ACC112 (cell line): Measurements from ENCODE around the gene FOXN3.

Source experiments
- H2AFZ ChIP-seq: fragments of 200-600 bp; sonication (generic); one replicate; pipeline ENCODE4 v1.6.0; 2017; ENCODE audit warnings: antibody characterized with exemption, low read length; ENCODE audit not compliant: unreplicated experiment
- H3K27ac ChIP-seq: fragments of 200-600 bp; sonication (generic); 2 replicates; pipeline ENCODE4 v1.5.1; 2014; ENCODE audit warnings: low read depth, mild to moderate bottlenecking, antibody characterized with exemption, low read length, moderate library complexity
- H3K27me3 ChIP-seq: fragments of 200-600 bp; sonication (generic); 2 replicates; pipeline ENCODE4 v1.6.1; 2014; ENCODE audit warnings: mild to moderate bottlenecking, antibody characterized with exemption, low read length, moderate library complexity, mixed read lengths; ENCODE audit not compliant: insufficient read depth
- H3K36me3 ChIP-seq: fragments of 200-600 bp; sonication (generic); 2 replicates; pipeline ENCODE4 v1.6.1; 2016; ENCODE audit warnings: mild to moderate bottlenecking, antibody characterized with exemption, low read length, moderate library complexity, mixed read lengths; ENCODE audit not compliant: insufficient read depth
- H3K4me1 ChIP-seq: fragments of 200-600 bp; sonication (generic); one replicate; pipeline ENCODE4 v1.6.1; 2016; ENCODE audit warnings: low read length, mixed read lengths; ENCODE audit not compliant: insufficient read depth, unreplicated experiment, control insufficient read depth
- H3K4me3 ChIP-seq: fragments of 200-600 bp; sonication (generic); 2 replicates; pipeline ENCODE4 v1.5.1; 2014; ENCODE audit warnings: mild to moderate bottlenecking, low read depth, low read length
- H3K79me2 ChIP-seq: fragments of 200-600 bp; sonication (generic); one replicate; pipeline ENCODE4 v1.6.0; 2016; ENCODE audit warnings: low read length; ENCODE audit not compliant: control insufficient read depth, unreplicated experiment, insufficient read depth

FOXN3 gene

GRCh38 chr14:89384023-89384422 is 33.0 kb downstream of the FOXN3 start:
- Histone ChIP-seq H3K36me3 (no peaks in the 10 kb centered on the region), H3K27ac (no peak overlapping the region), H2AFZ (no peak overlapping the region), H3K27me3 (no peaks in the 10 kb centered on the region), H3K4me1 (no peaks in the 10 kb centered on the region), H3K4me3 (no peak overlapping the region), H3K79me2 (peaks cover 20% of the 10 kb centered on the region)

- no peak overlapping the region for H2AFZ ChIP-seq
- no peaks in the 10 kb centered on the region for H3K36me3 ChIP-seq
- H3K27ac ChIP-seq = no peak overlapping the region
- no peak overlapping the region for H3K4me3 ChIP-seq
- H3K79me2 ChIP-seq = peaks cover 17% of the 10 kb centered on the region
- no peaks in the 10 kb centered on the region for H3K27me3 ChIP-seq
- no peaks in the 10 kb centered on the region for H3K4me1 ChIP-seq
Observed at GRCh38 chr14:89382901-89383845, 33.9 kb downstream of the FOXN3 start.

DNA sequence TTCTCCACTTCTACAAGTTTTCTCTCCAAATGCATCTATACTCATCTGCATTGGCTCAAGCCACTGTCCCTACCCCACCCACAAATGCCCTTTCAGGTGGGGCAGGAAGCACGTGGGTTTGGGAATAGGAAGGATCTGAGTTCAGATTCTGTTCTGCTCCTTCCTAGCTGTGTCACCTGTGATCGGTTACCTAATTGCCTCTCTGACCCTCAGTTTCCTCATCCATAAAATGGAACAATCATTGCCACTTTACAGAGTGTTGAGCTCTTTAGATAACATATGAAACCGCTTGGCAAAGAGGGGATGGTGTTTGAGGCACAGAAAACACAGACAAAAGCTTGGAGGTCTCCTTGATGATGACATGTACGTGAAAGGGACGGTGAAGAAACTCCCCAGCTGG is 34.5 kb downstream of the FOXN3 start:
- H3K27me3 ChIP-seq = no peaks in the 10 kb centered on the region
- no peak overlapping the region for H3K4me3 ChIP-seq
- no peak overlapping the region for H2AFZ ChIP-seq
- H3K4me1 ChIP-seq = no peaks in the 10 kb centered on the region
- H3K79me2 ChIP-seq = peaks cover 11% of the 10 kb centered on the region
- H3K36me3 ChIP-seq = no peaks in the 10 kb centered on the region
- H3K27ac ChIP-seq = no peak overlapping the region

- Histone ChIP-seq H3K27ac (no peak overlapping the region), H3K4me1 (no peaks in the 10 kb centered on the region), H2AFZ (no peak overlapping the region), H3K79me2 (peaks cover 7% of the 10 kb centered on the region), H3K4me3 (no peak overlapping the region), H3K36me3 (no peaks in the 10 kb centered on the region), H3K27me3 (no peaks in the 10 kb centered on the region)
Observed at GRCh38 chr14:89379891-89380820, 36.9 kb downstream of the FOXN3 start.

DNA sequence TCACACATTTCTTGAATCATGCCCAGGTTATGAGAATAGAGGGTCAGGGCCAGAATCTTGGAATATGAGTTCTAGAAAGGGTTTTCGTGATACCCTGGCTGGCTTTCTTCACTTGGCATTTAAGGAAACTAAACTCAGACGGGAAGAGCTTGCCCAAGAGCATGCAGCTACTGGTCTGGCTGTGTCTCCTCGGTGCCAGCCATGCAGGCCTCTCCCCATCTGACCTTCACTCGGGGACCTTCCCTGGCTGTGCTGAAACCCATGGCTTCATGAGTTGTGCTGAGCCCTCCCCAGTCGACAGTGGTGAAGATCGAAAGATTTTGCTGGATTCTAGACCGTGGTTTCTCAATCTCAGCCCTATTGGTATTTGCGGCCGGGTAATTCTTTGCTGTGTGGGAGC is 38.0 kb downstream of the FOXN3 start:
- no peak overlapping the region for H2AFZ ChIP-seq
- H3K4me3 ChIP-seq = no peak overlapping the region
- no peaks in the 10 kb centered on the region for H3K27me3 ChIP-seq
- H3K4me1 ChIP-seq = no peaks in the 10 kb centered on the region
- H3K36me3 ChIP-seq = no peaks in the 10 kb centered on the region
- no peak overlapping the region for H3K27ac ChIP-seq
- H3K79me2 ChIP-seq = peaks cover 7% of the 10 kb centered on the region

GRCh38 chr14:89378119-89378518 is 38.9 kb downstream of the FOXN3 start:
- H2AFZ ChIP-seq = no peak overlapping the region
- H3K4me1 ChIP-seq = no peaks in the 10 kb centered on the region
- no peak overlapping the region for H3K27ac ChIP-seq
- no peaks in the 10 kb centered on the region for H3K27me3 ChIP-seq
- H3K36me3 ChIP-seq = no peaks in the 10 kb centered on the region
- H3K4me3 ChIP-seq = no peak overlapping the region
- H3K79me2 ChIP-seq = peaks cover 11% of the 10 kb centered on the region

DNA sequence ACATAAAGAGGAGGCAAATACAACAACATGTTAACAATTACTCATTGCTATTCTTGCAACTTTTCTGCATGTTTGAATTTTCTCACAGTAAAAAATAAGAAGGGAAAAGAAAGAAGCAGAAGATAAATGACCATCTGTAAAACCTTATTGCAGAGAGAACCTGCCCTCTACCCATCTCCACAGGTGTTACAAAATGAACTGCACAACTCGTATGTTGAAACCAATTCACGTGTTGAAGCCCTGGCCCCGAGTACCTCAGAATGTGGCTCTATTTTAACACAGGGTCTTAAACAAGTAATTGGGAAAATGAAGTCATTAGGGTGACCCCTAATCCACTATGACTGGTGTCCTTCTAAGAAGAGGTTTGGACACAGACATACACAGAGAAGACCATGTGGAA is 39.5 kb downstream of the FOXN3 start:
- H3K4me3 ChIP-seq = no peak overlapping the region
- no peaks in the 10 kb centered on the region for H3K36me3 ChIP-seq
- no peak overlapping the region for H2AFZ ChIP-seq
- no peaks in the 10 kb centered on the region for H3K27me3 ChIP-seq
- H3K27ac ChIP-seq = no peak overlapping the region
- H3K4me1 ChIP-seq = peaks cover 1% of the 10 kb centered on the region
- H3K79me2 ChIP-seq = peaks cover 7% of the 10 kb centered on the region

DNA sequence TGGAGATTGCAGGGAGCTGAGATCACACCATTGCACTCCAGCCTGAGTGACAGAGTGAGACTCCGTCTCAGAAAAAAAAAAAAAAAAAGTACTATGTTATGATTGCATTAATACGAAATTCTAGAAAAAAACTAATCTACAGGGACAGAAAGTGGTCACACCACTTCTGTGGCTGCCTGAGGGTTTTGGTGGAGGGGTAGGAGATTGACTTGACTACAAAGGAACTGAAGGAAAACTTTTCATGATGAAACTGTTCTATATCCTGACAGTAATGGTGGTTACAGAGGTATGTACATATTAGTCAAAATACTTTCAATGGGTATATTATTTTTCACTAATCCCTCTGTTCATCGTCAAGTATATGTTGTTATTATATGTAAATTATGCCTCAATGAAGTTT is 42.1 kb downstream of the FOXN3 start:
- Histone ChIP-seq H2AFZ (no peak overlapping the region), H3K4me3 (no peak overlapping the region), H3K27ac (no peak overlapping the region), H3K27me3 (no peaks in the 10 kb centered on the region), H3K36me3 (no peaks in the 10 kb centered on the region), H3K4me1 (peaks cover 9% of the 10 kb centered on the region), H3K79me2 (peaks cover 13% of the 10 kb centered on the region)

DNA sequence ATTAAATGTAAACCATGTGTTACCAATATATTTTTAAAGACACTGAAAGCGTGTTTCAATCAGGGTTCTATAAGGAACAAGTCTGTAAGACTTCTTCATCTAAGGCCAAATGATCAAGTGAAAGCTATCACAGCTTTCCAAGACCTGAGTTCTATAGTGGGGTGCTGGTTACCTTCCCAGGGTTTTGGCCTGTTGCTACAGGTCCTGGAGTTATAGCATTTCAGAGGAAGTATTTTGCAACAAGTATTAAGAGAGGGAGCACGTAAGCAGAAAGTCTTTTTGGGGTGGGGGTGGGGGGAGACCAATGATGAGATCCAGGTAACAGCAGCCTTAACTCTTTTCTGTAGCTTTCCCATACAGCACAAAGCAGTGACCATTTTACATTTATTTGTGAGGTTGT is 43.8 kb downstream of the FOXN3 start:
- no peak overlapping the region for H3K4me3 ChIP-seq
- H3K4me1 ChIP-seq = peaks cover 9% of the 10 kb centered on the region
- peaks cover 25% of the 10 kb centered on the region for H3K79me2 ChIP-seq
- no peaks in the 10 kb centered on the region for H3K27me3 ChIP-seq
- H3K36me3 ChIP-seq = no peaks in the 10 kb centered on the region
- no peak overlapping the region for H2AFZ ChIP-seq
- H3K27ac ChIP-seq = no peak overlapping the region

- Histone ChIP-seq H3K4me1 (peaks cover 9% of the 10 kb centered on the region), H3K79me2 (peaks cover 25% of the 10 kb centered on the region), H3K27ac (no peak overlapping the region), H3K4me3 (no peak overlapping the region), H3K36me3 (no peaks in the 10 kb centered on the region), H3K27me3 (no peaks in the 10 kb centered on the region), H2AFZ (no peak overlapping the region)
Observed at GRCh38 chr14:89372512-89372883, 44.5 kb downstream of the FOXN3 start.
